ENCODE data around the gene ERCC3. TPM values are rescaled to one million over a fixed set of nuclear protein-coding genes. Genes with fewer than 3 reads are reported as not detected.
A peak's percentile ranks its signal among the peaks of the same experiment; 100 is the strongest.

The ERCC3 gene
- polyA plus RNA-seq, 4 donors: 13.8 to 38.9 (median 17.9) TPM

GRCh38 chr2:127305990-127306585 is 12.1 kb upstream of the ERCC3 start:
- no peaks in the 10 kb centered on the region for H3K27me3 ChIP-seq (ENCODE audit: control insufficient read depth in 3 of 3, insufficient read depth in 3 of 3, low read length in 3 of 3)
- H3K4me1 ChIP-seq (ENCODE audit: control insufficient read depth in 3 of 3, insufficient read depth in 2 of 3, low read depth in 1 of 3, low read length in 2 of 3): peaks cover 0 to 1% (median 0%) of the 10 kb centered on the region in 3 donors
- WGBS, 3 donors: 86 to 90% (median 88%) methylated on average over 4 of the region's 4 CpGs
- H3K27ac ChIP-seq (ENCODE audit: low read depth in 1 of 3, low read length in 2 of 3): no peak overlapping the region
- DNase-seq (no peak), FAIRE-seq (no peak)
- H3K36me3 ChIP-seq (ENCODE audit: control insufficient read depth in 3 of 3, insufficient read depth in 2 of 3, low read depth in 1 of 3, low read length in 3 of 3): peaks cover 10 to 16% (median 11%) of the 10 kb centered on the region in 3 donors
- H3K4me3 ChIP-seq (ENCODE audit: low read depth in 1 of 3, low read length in 3 of 3): no peak overlapping the region
- no peaks in the 10 kb centered on the region for H3K9me3 ChIP-seq (ENCODE audit: control insufficient read depth in 2 of 2, insufficient read depth in 1 of 2, low read depth in 1 of 2, low read length in 1 of 2)

DNA sequence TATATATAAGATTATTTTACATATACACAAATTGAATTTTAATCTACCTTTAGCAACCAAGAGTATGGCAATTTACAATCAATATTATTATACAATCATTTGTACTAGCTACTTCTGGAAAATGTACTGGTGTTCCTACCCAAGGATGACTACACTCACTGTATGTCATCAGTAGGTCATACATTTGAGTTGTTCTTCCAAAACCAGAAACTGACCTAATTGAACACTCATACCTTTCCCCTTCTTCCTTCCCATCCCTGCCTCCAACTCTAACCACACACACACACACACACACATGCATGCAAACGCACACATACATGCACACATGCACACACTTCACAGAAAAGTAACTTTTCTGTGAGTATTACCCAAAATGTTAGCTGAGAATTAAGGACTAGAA is 8.2 kb upstream of the ERCC3 start:
- Histone ChIP-seq H3K4me1 (ENCODE audit: control insufficient read depth in 3 of 3, insufficient read depth in 2 of 3, low read depth in 1 of 3, low read length in 2 of 3) (no peaks in the 10 kb centered on the region), H3K36me3 (ENCODE audit: control insufficient read depth in 3 of 3, insufficient read depth in 2 of 3, low read depth in 1 of 3, low read length in 3 of 3) (peaks cover 0 to 6% (median 2%) of the 10 kb centered on the region in 3 donors), H3K27me3 (ENCODE audit: control insufficient read depth in 3 of 3, insufficient read depth in 3 of 3, low read length in 3 of 3) (no peaks in the 10 kb centered on the region), H3K27ac (ENCODE audit: low read depth in 1 of 3, low read length in 2 of 3) (no peak overlapping the region), H3K9me3 (ENCODE audit: control insufficient read depth in 2 of 2, insufficient read depth in 1 of 2, low read depth in 1 of 2, low read length in 1 of 2) (no peaks in the 10 kb centered on the region), H3K4me3 (ENCODE audit: low read depth in 1 of 3, low read length in 3 of 3) (no peak overlapping the region)
- WGBS, 3 donors: 93 to 96% (median 94%) methylated on average over 1 of the region's 1 CpG
- FAIRE-seq: no peak
- no peak for DNase-seq

DNA sequence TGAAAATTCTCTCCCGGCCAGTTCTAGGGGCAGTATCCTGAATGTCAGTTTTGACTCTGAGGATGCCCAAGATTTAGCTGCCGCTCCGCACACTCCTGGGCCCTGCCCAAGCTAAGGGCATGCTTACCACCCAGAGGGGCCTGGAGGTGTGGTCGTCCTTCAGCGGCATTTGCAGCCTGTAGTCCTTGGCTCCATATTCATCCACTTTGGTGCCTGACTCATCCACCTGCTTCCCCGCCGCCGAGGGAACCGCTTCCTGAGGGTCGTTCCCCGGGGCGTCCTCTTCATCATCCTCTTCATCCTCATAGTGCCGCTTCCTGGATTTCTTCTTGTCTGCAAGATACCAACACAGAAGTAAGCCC is 577 bp downstream of the ERCC3 start:
- Histone ChIP-seq H3K9me3 (ENCODE audit: control insufficient read depth in 2 of 2, insufficient read depth in 1 of 2, low read depth in 1 of 2, low read length in 1 of 2) (no peaks in the 10 kb centered on the region), H3K4me3 (ENCODE audit: low read depth in 1 of 3, low read length in 3 of 3) (peak overlapping the region; percentile 77 to 97 (median 86)), H3K36me3 (ENCODE audit: control insufficient read depth in 3 of 3, insufficient read depth in 2 of 3, low read depth in 1 of 3, low read length in 3 of 3) (peaks cover 11 to 39% (median 14%) of the 10 kb centered on the region in 3 donors), H3K27me3 (ENCODE audit: control insufficient read depth in 3 of 3, insufficient read depth in 3 of 3, low read length in 3 of 3) (no peaks in the 10 kb centered on the region), H3K4me1 (ENCODE audit: control insufficient read depth in 3 of 3, insufficient read depth in 2 of 3, low read depth in 1 of 3, low read length in 2 of 3) (peaks cover 0 to 8% (median 4%) of the 10 kb centered on the region in 3 donors), H3K27ac (ENCODE audit: low read depth in 1 of 3, low read length in 2 of 3) (peak overlapping the region in 1 of 3 donors; percentile 78)
- DNase-seq (no peak), FAIRE-seq (no peak)
- 16% methylated on average over 13 of the region's 13 CpGs for WGBS, 3 donors

GRCh38 chr2:127288274-127288673 is 5.7 kb downstream of the ERCC3 start:
- WGBS, 3 donors: 97 to 99% (median 98%) methylated on average over 3 of the region's 3 CpGs
- Histone ChIP-seq H3K9me3 (ENCODE audit: control insufficient read depth in 2 of 2, insufficient read depth in 1 of 2, low read depth in 1 of 2, low read length in 1 of 2) (peaks cover 0 to 6% of the 10 kb centered on the region in 2 donors), H3K27ac (ENCODE audit: low read depth in 1 of 3, low read length in 2 of 3) (no peak overlapping the region), H3K4me3 (ENCODE audit: low read depth in 1 of 3, low read length in 3 of 3) (no peak overlapping the region), H3K36me3 (ENCODE audit: control insufficient read depth in 3 of 3, insufficient read depth in 2 of 3, low read depth in 1 of 3, low read length in 3 of 3) (peaks cover 31 to 74% (median 33%) of the 10 kb centered on the region in 3 donors), H3K4me1 (ENCODE audit: control insufficient read depth in 3 of 3, insufficient read depth in 2 of 3, low read depth in 1 of 3, low read length in 2 of 3) (peaks cover 0 to 4% (median 2%) of the 10 kb centered on the region in 3 donors), H3K27me3 (ENCODE audit: control insufficient read depth in 3 of 3, insufficient read depth in 3 of 3, low read length in 3 of 3) (no peaks in the 10 kb centered on the region)
- FAIRE-seq (no peak), DNase-seq (no peak)

DNA sequence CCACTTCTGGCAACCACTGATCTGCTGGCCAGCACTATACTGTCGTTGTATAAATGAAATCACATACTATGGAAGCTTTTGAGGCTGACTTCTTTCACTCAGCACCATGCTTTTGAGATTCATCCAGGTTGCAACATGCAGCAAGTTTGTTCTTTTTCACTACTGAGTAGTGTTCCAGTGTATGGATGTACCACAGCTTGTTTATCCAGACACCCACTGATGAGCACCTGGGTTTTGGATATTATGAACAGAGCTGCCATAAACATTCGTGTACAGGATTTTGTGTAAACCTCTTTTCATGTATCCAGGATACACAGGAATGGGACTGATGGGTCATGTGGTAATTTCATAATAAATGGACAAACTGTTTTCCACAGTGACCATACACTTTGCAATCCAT is 10.7 kb downstream of the ERCC3 start:
- H3K27ac ChIP-seq (ENCODE audit: low read depth in 1 of 3, low read length in 2 of 3): no peak overlapping the region
- no peak overlapping the region for H3K4me3 ChIP-seq (ENCODE audit: low read depth in 1 of 3, low read length in 3 of 3)
- H3K4me1 ChIP-seq (ENCODE audit: control insufficient read depth in 3 of 3, insufficient read depth in 2 of 3, low read depth in 1 of 3, low read length in 2 of 3): no peaks in the 10 kb centered on the region
- peaks cover 30 to 65% (median 34%) of the 10 kb centered on the region in 3 donors for H3K36me3 ChIP-seq (ENCODE audit: control insufficient read depth in 3 of 3, insufficient read depth in 2 of 3, low read depth in 1 of 3, low read length in 3 of 3)
- H3K27me3 ChIP-seq (ENCODE audit: control insufficient read depth in 3 of 3, insufficient read depth in 3 of 3, low read length in 3 of 3): no peaks in the 10 kb centered on the region
- H3K9me3 ChIP-seq (ENCODE audit: control insufficient read depth in 2 of 2, insufficient read depth in 1 of 2, low read depth in 1 of 2, low read length in 1 of 2): peaks cover 0 to 6% of the 10 kb centered on the region in 2 donors
- FAIRE-seq (no peak), DNase-seq (no peak)
- 95 to 98% (median 97%) methylated on average over 2 of the region's 2 CpGs for WGBS, 3 donors

DNA sequence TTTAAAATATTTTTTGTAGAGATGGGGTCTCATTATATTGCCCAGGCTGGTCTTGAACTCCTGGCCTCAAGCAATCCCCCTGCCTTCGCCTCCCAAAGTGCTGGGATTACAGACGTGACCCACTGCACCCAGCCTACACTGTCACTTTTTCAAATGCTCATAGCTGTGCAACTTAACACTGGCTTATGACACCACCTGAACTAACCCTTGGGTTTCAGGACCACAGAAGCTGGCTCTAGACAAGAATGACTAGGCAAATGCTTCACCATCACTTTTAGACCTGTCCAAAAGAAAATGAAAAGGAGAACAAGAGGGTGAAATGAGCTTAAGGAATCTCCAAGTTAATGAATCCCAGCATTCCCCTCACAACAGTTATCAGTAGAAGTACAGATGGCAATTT is 13.3 kb downstream of the ERCC3 start:
- no peak for FAIRE-seq

DNA sequence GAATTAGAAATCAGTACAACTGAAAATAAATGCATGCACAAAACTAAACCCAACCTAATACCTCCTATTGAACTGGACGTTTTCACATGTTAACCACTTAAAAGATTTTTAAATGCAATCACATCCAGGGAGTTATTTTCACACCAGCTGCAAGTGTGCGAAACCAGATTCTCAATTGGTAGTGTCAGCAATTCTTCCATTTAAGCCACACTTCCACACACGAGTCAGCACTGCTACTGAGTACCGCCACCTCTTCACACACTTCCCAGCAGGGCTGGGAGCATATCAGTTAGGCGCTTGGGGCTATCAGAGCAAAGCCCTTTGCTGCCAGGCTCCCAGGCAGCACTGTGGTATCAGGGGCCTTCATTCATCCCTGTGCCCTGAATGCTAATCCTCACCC is 14.2 kb downstream of the ERCC3 start:
- FAIRE-seq (no peak), DNase-seq (no peak)
- Histone ChIP-seq H3K9me3 (ENCODE audit: control insufficient read depth in 2 of 2, insufficient read depth in 1 of 2, low read depth in 1 of 2, low read length in 1 of 2) (peaks cover 0 to 6% of the 10 kb centered on the region in 2 donors), H3K4me3 (ENCODE audit: low read depth in 1 of 3, low read length in 3 of 3) (no peak overlapping the region), H3K4me1 (ENCODE audit: control insufficient read depth in 3 of 3, insufficient read depth in 2 of 3, low read depth in 1 of 3, low read length in 2 of 3) (no peaks in the 10 kb centered on the region), H3K27ac (ENCODE audit: low read depth in 1 of 3, low read length in 2 of 3) (no peak overlapping the region), H3K36me3 (ENCODE audit: control insufficient read depth in 3 of 3, insufficient read depth in 2 of 3, low read depth in 1 of 3, low read length in 3 of 3) (peaks cover 26 to 60% (median 32%) of the 10 kb centered on the region in 3 donors), H3K27me3 (ENCODE audit: control insufficient read depth in 3 of 3, insufficient read depth in 3 of 3, low read length in 3 of 3) (no peaks in the 10 kb centered on the region)
- 80 to 87% (median 84%) methylated on average over 5 of the region's 5 CpGs for WGBS, 3 donors

More for the DNA sequence above, 13.3 kb downstream of the ERCC3 start:
- Histone ChIP-seq H3K9me3 (ENCODE audit: control insufficient read depth in 2 of 2, insufficient read depth in 1 of 2, low read depth in 1 of 2, low read length in 1 of 2) (peaks cover 0 to 6% of the 10 kb centered on the region in 2 donors), H3K4me1 (ENCODE audit: control insufficient read depth in 3 of 3, insufficient read depth in 2 of 3, low read depth in 1 of 3, low read length in 2 of 3) (no peaks in the 10 kb centered on the region), H3K4me3 (ENCODE audit: low read depth in 1 of 3, low read length in 3 of 3) (no peak overlapping the region), H3K27me3 (ENCODE audit: control insufficient read depth in 3 of 3, insufficient read depth in 3 of 3, low read length in 3 of 3) (no peaks in the 10 kb centered on the region), H3K36me3 (ENCODE audit: control insufficient read depth in 3 of 3, insufficient read depth in 2 of 3, low read depth in 1 of 3, low read length in 3 of 3) (peaks cover 26 to 58% (median 30%) of the 10 kb centered on the region in 3 donors), H3K27ac (ENCODE audit: low read depth in 1 of 3, low read length in 2 of 3) (no peak overlapping the region)
- DNase-seq: no peak
- WGBS, 3 donors: 91 to 94% (median 92%) methylated on average over 2 of the region's 2 CpGs

GRCh38 chr2:127278959-127279358 is 15.0 kb downstream of the ERCC3 start:
- DNase-seq (no peak), FAIRE-seq (no peak)
- WGBS, 3 donors: 86 to 91% (median 89%) methylated on average over 3 of the region's 3 CpGs
- no peak overlapping the region for H3K27ac ChIP-seq (ENCODE audit: low read depth in 1 of 3, low read length in 2 of 3)
- H3K4me3 ChIP-seq (ENCODE audit: low read depth in 1 of 3, low read length in 3 of 3): no peak overlapping the region
- H3K27me3 ChIP-seq (ENCODE audit: control insufficient read depth in 3 of 3, insufficient read depth in 3 of 3, low read length in 3 of 3): no peaks in the 10 kb centered on the region
- H3K4me1 ChIP-seq (ENCODE audit: control insufficient read depth in 3 of 3, insufficient read depth in 2 of 3, low read depth in 1 of 3, low read length in 2 of 3): no peaks in the 10 kb centered on the region
- peaks cover 25 to 58% (median 25%) of the 10 kb centered on the region in 3 donors for H3K36me3 ChIP-seq (ENCODE audit: control insufficient read depth in 3 of 3, insufficient read depth in 2 of 3, low read depth in 1 of 3, low read length in 3 of 3)
- peaks cover 0 to 2% of the 10 kb centered on the region in 2 donors for H3K9me3 ChIP-seq (ENCODE audit: control insufficient read depth in 2 of 2, insufficient read depth in 1 of 2, low read depth in 1 of 2, low read length in 1 of 2)

DNA sequence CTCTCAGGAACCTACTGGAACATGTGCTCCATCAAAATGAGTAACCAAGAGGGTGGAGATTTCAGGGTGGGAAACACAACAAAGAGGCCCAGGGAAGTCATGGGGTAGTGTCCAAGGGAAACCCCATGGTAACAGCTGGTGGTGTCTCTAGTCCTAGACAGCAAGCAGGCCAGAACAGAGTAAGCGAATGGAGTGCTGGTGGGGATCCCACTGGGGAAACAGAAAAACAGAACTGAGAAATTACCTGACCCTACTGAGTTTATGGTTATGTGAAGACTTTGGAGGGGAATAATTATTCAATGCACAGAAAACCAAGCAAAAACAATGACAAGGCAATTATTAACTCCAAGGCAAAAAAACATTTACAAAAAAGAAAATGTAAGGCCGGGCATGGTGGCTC is 16.9 kb downstream of the ERCC3 start:
- Histone ChIP-seq H3K27ac (ENCODE audit: low read depth in 1 of 3, low read length in 2 of 3) (no peak overlapping the region), H3K36me3 (ENCODE audit: control insufficient read depth in 3 of 3, insufficient read depth in 2 of 3, low read depth in 1 of 3, low read length in 3 of 3) (peaks cover 28 to 67% (median 29%) of the 10 kb centered on the region in 3 donors), H3K4me3 (ENCODE audit: low read depth in 1 of 3, low read length in 3 of 3) (no peak overlapping the region), H3K4me1 (ENCODE audit: control insufficient read depth in 3 of 3, insufficient read depth in 2 of 3, low read depth in 1 of 3, low read length in 2 of 3) (no peaks in the 10 kb centered on the region), H3K9me3 (ENCODE audit: control insufficient read depth in 2 of 2, insufficient read depth in 1 of 2, low read depth in 1 of 2, low read length in 1 of 2) (no peaks in the 10 kb centered on the region), H3K27me3 (ENCODE audit: control insufficient read depth in 3 of 3, insufficient read depth in 3 of 3, low read length in 3 of 3) (no peaks in the 10 kb centered on the region)
- WGBS, 3 donors: 90 to 94% (median 94%) methylated on average over 2 of the region's 2 CpGs
- DNase-seq: no peak
- FAIRE-seq: no peak

Measured in small intestine (tissue), 7 donors.